GM13977 (cell line): ENCODE measurements around the gene LYRM4.

Experiments
- DNase-seq: peaks from one replicate; pipeline ENCODE4 v3.0.0; 2012; ENCODE audit warnings: low spot score
- in situ Hi-C: fragments of 300-500 bp; cut with MboI; formaldehyde crosslinking; loops from one replicate; pipeline ENCODE4 v1.12.0; 2022; ENCODE audit warnings: low sequenced_read_pairs, low pct_unique_long_range_greater_than_20kb, mixed read lengths, inconsistent platforms; ENCODE audit not compliant: unreplicated experiment
- TF ChIP-seq, protein P1 (sequence below): IDR thresholded peaks from 2 replicates; pipeline ENCODE4 v1.5.1; 2012; ENCODE audit warnings: mild to moderate bottlenecking, control low read depth; ENCODE audit not compliant: insufficient read depth; ENCODE audit errors: extremely low read depth, missing control alignments

LYRM4 gene

GRCh38 chr6:5215159-5215558 lies 45.6 kb downstream of the LYRM4 start:
- TF ChIP-seq, protein P1, sequence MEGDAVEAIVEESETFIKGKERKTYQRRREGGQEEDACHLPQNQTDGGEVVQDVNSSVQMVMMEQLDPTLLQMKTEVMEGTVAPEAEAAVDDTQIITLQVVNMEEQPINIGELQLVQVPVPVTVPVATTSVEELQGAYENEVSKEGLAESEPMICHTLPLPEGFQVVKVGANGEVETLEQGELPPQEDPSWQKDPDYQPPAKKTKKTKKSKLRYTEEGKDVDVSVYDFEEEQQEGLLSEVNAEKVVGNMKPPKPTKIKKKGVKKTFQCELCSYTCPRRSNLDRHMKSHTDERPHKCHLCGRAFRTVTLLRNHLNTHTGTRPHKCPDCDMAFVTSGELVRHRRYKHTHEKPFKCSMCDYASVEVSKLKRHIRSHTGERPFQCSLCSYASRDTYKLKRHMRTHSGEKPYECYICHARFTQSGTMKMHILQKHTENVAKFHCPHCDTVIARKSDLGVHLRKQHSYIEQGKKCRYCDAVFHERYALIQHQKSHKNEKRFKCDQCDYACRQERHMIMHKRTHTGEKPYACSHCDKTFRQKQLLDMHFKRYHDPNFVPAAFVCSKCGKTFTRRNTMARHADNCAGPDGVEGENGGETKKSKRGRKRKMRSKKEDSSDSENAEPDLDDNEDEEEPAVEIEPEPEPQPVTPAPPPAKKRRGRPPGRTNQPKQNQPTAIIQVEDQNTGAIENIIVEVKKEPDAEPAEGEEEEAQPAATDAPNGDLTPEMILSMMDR = no peak
- in situ Hi-C loops = no loop called here
- no peak for DNase-seq

DNA sequence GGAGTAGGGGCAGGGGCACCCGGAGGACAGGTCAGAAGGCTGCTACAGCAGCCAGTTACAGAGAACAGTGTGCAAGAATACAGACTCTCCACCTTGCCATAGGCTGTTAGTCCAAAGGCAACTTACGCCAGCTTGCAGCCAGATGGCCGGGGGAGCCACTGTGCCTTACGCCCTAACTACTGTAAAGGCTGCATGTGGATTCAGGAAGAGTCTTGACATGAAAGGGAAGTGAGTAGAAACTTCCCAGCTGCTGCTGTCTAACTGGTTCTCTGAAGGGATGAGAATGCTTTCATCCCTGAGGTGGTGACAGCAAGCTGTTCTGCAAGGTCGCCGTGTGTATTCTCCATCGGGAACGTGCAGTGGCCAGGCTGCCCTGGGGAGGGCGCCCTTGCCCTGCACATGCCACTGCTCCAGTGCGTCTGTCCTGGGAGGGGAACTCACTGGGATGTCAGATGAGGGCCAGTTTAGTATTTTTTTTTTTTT lies 46.1 kb downstream of the LYRM4 start:
- in situ Hi-C loops = no loop called here
- DNase-seq = no peak
- TF ChIP-seq, protein P1 = peak; percentile 82

DNA sequence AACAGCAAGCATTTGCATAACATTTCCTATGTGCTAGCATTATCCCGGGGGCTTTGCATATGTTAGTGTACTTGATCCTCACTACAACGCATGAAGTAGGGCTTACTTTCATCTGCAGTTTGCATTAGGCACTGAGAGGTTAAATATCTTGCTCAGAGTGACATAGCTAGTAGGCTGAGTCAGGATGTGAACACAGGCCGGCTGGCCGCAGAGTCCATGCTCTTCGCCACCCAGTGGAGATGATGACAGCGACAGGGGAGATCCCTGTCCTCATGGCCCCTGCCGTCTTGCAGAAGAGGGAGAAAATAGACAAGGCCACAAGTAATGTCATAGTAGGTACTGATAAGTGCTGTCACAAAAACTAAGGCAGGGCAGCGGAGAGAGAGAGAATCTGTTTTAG lies 46.9 kb downstream of the LYRM4 start:
- in situ Hi-C loops = no loop called here
- TF ChIP-seq, protein P1 = no peak
- DNase-seq = no peak

GRCh38 chr6:5211492-5211891 lies 49.3 kb downstream of the LYRM4 start:
- TF ChIP-seq, protein P1 = no peak

GRCh38 chr6:5208471-5208971 lies 52.2 kb downstream of the LYRM4 start:
- in situ Hi-C loops = no loop called here
- TF ChIP-seq, protein P1 = no peak
- no peak for DNase-seq

More at GRCh38 chr6:5211492-5211891, 49.3 kb downstream of the LYRM4 start:
- in situ Hi-C loops = no loop called here
- DNase-seq = no peak

DNA sequence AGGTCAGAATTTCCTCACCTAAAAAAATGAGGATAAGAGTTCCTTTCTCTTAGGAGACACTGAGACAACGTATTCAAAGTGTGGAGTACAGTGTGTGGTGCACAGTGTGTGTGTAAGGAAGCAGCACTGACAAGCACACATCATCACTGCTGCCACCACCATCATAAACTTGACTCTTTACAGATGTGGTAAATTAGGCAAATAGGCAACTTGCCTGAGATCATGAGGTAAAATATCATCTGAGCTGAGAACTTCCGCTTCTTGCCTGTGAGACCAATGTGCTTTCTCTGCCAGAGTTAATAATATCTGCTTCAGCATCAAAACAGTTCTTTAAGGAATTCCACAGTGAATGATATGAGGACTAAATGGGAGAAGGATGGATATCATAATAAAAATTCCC lies 52.7 kb downstream of the LYRM4 start:
- TF ChIP-seq, protein P1 = no peak
- no peak for DNase-seq
- in situ Hi-C loops = no loop called here
